ENCODE results near the gene CTIF.

Gene CTIF

DNA sequence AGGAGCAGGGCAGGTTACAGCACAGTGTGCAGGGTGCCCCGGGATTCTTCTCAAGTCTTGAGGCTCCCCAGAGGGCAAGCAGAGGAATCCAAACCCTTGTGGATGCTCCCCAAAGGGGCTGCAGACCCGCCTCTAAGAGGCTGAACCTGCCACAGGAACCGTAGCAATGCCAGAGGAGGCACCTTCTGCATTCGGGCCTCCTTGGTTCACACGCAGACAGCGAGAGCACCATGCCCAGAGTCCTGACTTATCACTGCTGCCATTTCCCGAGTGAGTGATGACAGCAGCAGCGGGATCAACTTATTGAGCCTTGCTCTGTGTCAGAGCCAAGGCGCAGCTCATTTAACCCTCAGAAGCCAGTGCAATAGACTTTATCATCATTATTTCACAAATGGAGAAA, 203.5 kb downstream of the CTIF start:
- FAIRE-seq (no peak), DNase-seq (ENCODE audit: low spot score) (no peak)

GRCh38 chr18:48742706-48743475, 204.1 kb downstream of the CTIF start:
- no peak for DNase-seq (ENCODE audit: low spot score)
- no peak for FAIRE-seq

DNA sequence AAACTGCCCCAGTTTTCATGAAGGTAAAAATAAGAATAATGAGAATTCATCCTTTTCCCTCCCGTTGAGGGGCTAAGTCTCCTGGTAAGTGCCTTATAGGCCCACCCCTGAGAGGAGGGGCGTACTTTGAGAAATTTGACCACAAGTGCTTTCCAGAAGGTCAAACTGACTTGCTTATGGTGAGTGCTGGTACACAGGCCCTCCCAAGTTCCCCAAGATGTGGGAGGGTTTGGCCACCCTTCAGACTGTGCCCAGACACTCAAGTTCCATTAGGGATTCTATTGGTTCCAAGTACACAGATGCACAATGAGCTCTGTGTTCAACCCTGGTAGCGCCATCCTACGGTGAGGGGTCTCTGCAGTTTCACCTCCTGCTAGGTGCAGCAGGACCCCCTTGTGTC, 205.1 kb downstream of the CTIF start:
- DNase-seq (ENCODE audit: low spot score) = no peak
- no peak for FAIRE-seq

GRCh38 chr18:48745293-48745692, 206.5 kb downstream of the CTIF start:
- FAIRE-seq (no peak), DNase-seq (ENCODE audit: low spot score) (no peak)

- no peak for FAIRE-seq
These were observed 210.9 kb downstream of the CTIF start for GRCh38 chr18:48749768-48750167.

GRCh38 chr18:48750485-48751175, 211.8 kb downstream of the CTIF start:
- DNase-seq (ENCODE audit: low spot score) = no peak
- no peak for FAIRE-seq

More at GRCh38 chr18:48749768-48750167, 210.9 kb downstream of the CTIF start:
- no peak for DNase-seq (ENCODE audit: low spot score)

DNA sequence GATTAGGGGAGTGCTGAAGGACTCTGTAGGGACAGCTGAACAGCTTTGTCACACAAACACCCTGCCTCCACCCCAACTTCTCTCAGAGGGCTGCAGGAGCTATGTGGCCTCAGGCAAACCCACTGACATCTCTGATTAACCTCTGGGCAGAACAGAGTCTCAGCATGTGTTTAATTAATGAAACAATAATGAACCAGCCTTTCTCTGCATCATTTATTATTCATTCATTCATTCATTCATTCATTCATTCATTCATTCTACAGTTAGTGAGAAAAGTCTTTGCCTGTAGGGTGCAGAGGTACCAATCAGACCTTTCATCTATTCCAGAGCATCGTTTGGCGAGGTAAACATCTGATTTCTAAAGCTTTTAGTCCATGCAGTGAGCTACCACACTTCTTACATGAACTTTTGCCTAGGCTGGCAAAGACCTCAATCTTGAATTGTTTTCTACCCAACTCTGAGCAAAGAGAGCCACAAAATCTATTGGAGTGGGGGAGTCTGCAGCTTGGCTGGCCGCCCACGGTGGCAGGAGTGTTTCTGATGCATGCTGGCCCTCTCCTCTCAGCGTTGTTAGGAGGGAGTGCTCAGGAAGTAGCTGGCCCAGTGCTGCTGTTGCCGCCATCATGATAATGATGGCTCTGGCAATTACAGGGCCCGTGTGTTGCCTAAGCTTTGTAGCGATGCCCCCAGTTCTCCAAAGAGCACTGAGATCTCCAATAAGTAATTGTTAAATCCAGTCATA, 213.1 kb downstream of the CTIF start:
- no peak for DNase-seq (ENCODE audit: low spot score)

DNA sequence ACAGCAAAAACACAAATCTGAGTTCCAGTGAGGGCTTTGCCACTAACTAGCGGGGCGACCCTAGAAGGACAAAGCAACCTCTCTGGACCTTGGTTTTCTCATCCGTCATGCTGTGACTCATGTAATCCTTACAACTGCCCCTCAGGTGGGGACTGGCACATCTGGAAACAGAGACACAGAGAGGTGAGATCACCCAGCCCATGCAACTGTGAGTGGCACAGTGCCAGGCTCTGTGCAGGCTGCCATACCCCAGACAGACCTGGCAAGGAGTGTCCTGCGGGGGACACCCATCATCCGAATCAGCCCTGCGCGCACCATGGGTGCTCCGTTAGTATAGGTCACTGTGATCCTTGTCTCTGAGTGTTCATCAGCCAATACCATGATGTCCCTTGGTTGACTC, 213.6 kb downstream of the CTIF start:
- no peak for FAIRE-seq
- no peak for DNase-seq (ENCODE audit: low spot score)

More for the DNA sequence above, 213.1 kb downstream of the CTIF start:
- no peak for FAIRE-seq

DNA sequence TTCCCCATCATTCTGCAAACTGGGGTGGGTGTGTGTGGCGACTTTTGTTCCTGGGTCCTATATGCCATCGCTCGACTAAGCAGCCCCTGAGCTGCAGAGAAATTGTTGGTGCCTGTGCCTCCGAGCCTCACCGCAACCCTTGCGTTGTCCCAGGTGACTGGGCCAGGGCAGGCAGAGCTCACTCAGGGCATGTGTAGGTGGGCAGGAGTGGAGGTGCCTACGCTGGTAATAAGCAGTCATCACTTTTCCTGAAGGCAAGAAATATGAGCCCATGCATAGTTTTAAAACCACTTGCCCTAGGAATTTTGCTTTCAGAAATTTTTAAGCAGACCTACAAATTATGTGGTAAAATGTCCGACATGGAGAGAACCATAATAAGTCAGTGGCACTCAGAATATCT, 214.1 kb downstream of the CTIF start:
- FAIRE-seq (no peak), DNase-seq (ENCODE audit: low spot score) (no peak)

DNA sequence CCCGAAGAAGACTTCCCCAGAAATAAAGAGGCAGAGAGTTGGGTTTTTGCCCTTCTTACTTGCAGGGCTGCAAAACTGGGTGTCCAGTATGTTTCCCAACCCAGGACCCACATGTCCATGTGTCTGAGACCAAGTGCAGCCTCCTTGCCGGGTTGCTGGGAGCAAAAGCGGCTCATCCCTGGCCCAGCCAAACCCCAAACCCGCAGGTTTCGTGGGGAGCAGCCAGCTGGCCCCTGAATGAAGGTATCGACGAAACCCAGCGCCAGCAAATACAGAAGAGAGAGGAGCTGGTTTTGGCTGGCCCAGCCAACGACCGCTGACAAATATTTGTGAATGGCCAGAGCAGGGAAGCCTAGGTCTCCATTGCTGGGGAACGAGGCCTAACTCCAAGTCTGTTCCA, 214.9 kb downstream of the CTIF start:
- FAIRE-seq = no peak
- no peak for DNase-seq (ENCODE audit: low spot score)

GRCh38 chr18:48754559-48754958, 215.7 kb downstream of the CTIF start:
- FAIRE-seq (no peak), DNase-seq (ENCODE audit: low spot score) (no peak)

DNA sequence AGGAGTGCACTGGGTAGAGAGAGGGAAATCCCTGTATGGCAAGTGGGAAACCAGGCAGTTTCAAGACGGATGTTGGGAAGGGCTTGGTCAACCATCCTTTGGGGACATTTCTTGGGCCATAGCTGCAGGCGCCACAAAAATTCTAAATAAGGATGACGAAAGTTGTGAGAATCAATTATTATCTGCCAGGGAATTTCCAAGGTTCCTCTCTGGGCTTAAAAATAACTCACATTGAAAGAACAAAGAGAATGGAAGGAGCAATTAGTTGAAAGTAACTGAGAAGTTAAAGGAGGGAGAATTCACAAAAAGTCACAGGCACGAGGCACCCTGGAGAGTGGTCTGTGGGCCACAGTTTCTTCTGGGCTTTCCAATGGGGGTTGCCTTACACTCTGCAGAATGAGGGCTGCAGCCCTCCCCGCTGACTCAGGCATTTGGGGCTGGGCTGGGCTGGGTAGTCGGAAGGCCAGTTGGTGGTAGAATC, 216.2 kb downstream of the CTIF start:
- DNase-seq (ENCODE audit: low spot score) (no peak), FAIRE-seq (no peak)

DNA sequence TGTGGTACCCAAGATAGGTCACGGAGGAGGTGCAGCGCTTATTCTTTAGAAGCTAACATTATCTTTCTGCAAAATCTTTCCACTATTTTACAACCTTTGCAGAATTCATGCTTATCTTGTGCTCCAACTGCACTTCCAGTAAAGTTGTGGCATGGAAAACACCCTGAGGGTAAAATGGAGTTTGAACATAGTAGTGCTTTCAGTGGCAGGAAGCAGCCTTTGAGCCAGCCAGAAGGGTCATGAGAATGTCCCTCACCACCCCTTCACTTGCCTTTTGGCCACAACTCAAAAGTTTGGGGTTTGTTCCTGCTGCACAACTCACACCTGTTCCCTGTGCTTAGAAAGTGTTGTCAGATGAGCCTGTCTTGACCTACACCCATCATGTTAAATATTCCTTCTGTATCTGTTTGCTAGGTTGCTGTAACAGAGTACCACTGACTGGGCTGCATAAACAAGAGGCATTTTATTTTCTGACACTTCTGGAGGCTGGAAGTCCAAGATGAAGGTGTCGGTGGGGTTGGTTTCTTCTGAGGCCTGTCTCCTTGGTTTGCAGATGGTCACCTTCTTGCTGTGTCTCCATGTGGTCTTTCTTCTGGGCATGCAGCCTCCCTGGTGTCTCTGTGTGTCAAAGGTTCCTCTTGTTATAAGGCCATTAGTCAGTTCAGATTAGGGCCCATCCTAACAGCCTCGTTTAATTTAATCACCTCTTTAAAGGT, 217.8 kb downstream of the CTIF start:
- FAIRE-seq = no peak

GRCh38 chr18:48757367-48757766, 218.5 kb downstream of the CTIF start:
- DNase-seq (ENCODE audit: low spot score) (no peak), FAIRE-seq (no peak)

More for the DNA sequence above, 217.8 kb downstream of the CTIF start:
- no peak for DNase-seq (ENCODE audit: low spot score)

DNA sequence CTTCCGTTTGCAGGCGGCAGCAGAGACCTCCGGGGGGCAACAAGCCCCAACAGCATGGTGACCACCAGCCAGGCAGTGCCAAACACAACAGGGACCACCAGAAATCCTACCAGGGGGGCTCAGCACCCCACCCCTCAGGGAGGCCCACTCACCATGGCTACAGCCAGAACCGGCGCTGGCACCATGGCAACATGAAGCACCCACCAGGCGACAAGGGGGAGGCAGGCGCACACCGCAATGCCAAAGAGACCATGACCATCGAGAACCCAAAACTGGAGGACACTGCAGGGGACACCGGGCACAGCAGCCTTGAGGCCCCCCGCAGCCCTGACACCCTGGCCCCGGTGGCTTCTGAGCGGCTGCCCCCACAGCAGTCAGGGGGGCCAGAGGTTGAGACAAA, 219.1 kb downstream of the CTIF start:
- no peak for DNase-seq (ENCODE audit: low spot score)
- no peak for FAIRE-seq

GRCh38 chr18:48761582-48761981, 222.8 kb downstream of the CTIF start:
- no peak for FAIRE-seq
- no peak for DNase-seq (ENCODE audit: low spot score)

- DNase-seq (ENCODE audit: low spot score) = no peak
- no peak for FAIRE-seq
These were observed 223.2 kb downstream of the CTIF start for GRCh38 chr18:48762022-48762421.

GRCh38 chr18:48762836-48763718, 224.2 kb downstream of the CTIF start:
- DNase-seq (ENCODE audit: low spot score) (no peak), FAIRE-seq (no peak)

- DNase-seq (ENCODE audit: low spot score) = no peak
- no peak for FAIRE-seq
These were observed 224.9 kb downstream of the CTIF start for GRCh38 chr18:48763719-48764100.

DNA sequence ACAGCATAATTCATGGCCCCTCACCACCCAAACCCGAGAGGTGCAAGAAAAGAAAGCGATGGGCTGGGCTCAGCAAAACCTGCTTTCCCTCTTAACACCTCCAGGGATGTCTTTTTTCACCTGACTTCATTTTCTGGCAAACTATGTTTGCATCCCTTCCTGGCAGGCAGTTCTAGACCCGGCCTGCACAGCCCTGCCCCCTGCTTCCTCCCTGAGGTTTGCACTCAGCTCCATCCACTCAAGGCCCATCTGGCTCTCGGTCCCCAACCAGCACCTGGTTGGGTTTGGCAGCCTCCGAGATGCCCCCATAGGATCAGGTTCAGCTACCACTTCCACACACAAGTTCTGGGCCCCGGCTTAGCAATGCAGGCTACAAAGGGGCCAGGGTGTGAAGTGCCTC, 226.2 kb downstream of the CTIF start:
- FAIRE-seq = no peak
- DNase-seq (ENCODE audit: low spot score) = no peak
